HG03025 (cell line): ENCODE data around the gene NPR2.

ENCODE experiments used
- ATAC-seq: cut with Tn5 transposase; IDR thresholded peaks from one replicate; pipeline ENCODE4 v1.9.1; 2021; ENCODE audit warnings: mild to moderate bottlenecking, moderate library complexity; ENCODE audit not compliant: unreplicated experiment, low FRiP score

NPR2 gene

DNA sequence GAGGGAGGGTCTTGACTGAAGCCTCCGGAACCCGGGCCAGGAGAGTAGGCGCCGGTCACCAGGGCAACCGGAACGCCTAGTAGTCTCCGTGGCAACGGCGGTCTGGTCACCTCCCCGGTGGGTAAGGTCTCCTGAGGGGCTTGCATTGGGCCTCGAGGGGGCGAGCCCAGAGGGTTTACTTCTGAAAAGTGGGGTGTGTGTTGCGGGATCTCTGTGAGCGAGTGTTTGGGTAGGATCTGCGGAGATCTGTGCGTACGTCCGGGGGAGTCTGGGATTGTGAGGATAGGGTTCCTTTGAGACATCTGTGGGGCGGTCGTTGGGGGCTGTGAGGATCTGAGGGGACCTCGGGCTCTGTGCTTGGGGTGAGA is 37.3 kb downstream of the NPR2 start, which contains the start of gene FAM221B:
Gene FAM221B (minus strand): TSS at position 17 of the 368 bp plus-strand sequence. CDS start 2,571 bp downstream, outside the sequence.
- ATAC-seq, result no peak

DNA sequence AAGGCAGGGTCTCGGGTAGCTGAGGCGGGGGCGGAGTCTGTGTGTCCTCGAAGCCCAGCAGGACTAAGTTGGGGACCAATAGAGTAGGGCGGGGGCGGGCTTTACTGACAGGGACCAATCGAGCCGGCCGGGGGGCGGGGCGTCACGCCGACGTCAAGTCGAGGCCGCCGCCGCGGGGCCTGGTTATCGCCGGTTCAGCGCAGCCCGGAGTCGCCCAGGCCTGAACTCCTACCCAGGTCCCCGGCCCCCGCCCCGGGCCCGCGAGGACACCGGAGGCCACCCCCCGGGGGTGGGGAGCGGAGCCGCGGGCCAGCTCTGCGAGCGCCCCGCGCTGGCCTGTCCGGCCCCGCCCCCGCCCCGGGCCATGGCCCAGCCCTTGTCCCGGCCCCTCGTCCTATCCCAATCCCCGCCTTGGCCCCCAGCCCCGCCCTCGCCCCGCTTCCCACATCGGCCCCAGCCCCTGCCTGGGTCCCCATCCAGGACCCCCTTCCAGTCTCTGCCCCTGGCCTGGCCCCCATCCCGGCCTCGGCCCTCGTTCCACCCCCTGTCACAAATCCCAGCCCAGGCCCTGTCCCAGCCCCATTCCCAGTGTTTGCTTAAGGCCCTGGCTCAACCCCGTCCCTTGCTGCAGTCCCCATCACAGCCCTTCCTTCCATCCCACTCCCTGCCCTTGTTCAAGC is 37.8 kb downstream of the NPR2 start, which contains the start of gene TMEM8B:
Gene TMEM8B (plus strand): TSS at position 145 of the 680 bp plus-strand sequence. CDS start 220 bp downstream, at position 365.
- ATAC-seq, result peak; percentile 63

DNA sequence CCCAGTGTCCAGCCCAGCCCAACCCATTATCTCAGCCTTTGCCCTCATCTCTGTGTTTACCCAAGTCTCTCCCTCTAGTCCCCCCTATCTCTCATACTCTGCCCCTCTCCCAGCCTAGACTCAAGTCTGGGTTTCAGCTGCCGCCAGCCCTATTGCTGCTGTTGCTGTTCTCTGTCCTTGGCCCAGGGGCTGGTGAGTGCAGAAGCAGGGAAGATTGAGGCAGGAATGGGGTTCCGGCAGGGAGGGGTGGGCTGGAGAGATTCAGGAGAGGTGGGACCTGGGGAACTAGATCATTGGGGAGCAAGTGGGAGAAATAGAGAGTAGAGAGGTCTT is 38.3 kb downstream of the NPR2 start:
- ATAC-seq, result no peak

DNA sequence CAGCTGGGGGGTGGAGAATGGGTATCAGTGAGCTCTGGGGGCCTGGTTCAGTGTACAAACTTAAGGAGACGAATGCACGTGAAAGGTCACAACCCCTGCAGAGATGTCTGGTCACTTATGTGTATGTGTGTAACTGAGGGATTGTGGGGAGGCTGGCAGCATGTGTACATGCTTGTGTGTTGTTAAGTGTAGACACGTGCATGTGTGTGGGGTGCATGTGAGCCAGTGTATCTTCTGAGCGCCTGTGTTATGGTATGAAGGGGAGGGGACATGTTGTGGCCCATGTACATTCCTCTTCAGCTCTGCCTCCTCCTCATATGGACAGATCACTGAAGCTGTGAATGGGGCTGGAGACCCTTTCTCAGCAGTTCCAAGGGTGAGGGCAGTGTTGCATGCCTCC is 39.6 kb downstream of the NPR2 start:
- no peak for ATAC-seq

DNA sequence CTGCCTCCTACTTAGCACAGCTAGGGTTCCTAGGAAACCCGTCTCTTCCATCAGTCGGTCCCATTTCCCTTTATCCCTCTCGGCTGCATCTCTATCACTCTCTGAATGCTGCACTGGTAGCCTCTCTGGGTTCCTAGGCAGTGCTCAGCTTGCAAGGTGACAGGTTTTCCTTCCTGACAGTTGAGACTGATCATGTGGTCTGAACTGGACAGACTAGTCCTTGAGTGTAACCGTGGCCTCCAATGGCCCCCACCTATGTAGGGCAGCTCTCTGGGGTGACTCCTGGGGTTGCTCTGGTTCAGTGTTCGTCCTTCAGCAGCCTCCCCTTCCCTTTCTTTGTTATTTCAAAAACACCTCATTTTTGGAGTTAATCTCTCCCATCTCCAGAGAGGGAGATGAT is 41.4 kb downstream of the NPR2 start:
- ATAC-seq, result no peak

DNA sequence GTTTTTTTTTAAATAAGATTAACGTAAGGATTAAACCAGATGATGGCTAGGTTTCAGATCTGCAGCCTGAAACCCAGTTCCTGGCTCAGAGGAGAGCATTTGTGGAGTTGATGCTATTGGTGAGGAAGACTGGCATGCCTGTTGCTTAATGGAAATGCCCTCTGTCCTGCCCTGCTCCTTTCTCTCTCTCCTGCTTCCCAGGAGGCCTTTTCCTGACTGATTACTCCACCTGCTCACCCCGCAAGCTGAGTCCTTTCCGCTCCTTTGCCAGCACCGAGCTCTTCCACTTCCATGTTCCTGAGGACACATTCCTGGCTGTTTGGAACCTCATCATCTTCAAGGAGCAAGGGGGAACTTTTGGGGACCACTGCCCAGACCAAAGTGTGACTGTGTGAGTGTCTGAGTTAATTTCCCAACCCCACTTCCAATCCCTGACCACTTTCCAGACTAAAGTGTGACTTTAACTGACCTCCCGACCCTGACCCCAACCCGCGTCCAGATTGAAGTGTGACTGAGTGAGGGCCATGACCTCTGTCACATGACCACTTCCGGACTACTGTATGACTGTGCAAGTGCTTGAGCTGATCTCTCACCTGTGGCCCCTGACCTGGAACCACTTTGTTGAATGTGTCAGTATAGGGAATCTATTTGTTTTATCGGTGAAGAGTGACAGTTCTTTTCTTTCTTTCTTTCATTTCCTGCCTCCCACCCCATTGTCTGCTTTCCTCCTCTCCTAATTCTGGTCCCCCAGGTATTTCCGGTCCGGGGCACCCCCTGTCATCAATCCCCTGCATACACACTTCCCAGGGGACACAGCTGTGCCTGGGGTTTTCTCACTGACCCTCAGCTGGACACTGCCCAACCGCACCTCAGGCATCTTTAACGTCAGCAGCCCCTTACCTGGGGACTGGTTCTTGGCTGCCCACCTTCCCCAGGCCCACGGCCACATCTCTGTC is 43.1 kb downstream of the NPR2 start:
- no peak for ATAC-seq

DNA sequence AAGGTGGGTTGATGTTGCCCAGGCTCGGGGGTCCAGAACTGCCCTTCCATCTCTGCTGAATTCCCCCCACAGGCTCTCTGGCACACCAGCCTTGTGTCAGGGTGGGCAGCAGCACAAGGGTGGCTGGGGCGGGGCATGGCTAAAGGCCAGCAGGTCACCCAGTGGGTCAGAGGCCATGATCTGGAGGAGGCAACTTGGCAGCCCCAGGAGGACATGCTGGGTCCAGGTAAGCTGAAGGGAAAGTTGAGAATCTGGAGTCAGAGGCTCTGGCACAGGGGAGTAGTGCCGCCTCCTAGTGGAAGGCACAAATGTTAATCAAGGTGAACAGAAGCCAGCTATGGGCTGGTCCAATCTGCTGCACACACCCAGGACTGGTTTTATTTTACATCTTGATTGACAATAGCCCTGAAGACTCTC is 43.8 kb downstream of the NPR2 start:
- ATAC-seq, result no peak

DNA sequence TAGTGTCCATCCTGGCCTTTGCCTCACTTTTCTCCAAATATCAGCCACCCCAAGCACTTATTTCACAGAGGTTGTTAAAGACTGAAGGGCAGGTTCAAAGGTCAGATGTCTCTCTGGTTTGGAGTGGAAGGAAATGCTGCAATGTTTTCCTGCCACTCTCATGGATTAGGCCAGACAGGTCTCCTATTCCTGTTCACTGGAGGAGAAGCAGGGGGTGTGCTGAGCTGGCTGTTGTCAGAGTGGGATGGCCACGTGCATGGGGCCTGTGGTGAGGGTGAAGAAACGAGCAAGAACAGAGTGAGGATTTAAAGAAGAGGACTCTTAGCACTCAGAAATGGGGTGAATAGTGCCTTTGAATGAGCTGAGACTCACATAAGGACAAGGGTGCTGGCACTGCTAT is 44.4 kb downstream of the NPR2 start:
- no peak for ATAC-seq

DNA sequence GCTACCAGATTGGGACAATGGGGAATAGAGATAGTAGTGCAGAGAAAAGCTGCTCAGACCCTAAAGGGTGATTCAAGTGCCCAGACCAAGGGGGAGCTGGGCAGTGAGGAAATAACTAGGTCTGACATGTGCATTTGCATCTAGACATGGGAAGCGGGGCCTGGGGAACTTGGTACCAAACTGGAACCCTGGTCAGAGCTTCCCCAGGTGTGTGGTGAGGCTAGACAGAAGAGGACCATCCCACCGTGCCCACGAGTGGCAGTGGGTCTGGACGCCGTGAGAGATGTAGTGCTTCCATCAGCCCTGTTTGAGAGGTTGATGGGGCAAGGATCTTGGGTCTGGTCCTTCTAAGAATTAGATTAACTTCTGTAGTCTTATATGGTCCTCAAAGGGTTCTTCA is 45.2 kb downstream of the NPR2 start:
- no peak for ATAC-seq

DNA sequence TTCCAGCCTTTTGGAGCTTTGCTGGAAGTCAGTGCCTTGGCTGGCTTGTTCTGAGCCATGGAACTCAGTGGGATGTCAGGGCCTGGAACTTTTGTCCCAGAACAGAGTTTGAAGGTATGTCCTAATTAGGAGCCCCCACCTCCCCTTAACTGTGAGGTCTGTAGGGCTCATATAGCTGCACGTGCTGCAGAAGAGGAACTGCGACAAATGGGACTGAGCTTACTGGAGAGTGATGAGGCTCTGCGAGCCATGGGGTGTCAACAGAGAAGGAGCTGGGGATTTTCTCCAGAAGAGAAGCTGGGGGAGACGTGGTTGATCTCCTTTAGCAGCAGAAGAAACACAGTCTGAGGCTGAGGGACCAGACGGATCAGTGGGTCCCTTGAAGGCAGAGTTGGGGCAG is 48.5 kb downstream of the NPR2 start:
- no peak for ATAC-seq

DNA sequence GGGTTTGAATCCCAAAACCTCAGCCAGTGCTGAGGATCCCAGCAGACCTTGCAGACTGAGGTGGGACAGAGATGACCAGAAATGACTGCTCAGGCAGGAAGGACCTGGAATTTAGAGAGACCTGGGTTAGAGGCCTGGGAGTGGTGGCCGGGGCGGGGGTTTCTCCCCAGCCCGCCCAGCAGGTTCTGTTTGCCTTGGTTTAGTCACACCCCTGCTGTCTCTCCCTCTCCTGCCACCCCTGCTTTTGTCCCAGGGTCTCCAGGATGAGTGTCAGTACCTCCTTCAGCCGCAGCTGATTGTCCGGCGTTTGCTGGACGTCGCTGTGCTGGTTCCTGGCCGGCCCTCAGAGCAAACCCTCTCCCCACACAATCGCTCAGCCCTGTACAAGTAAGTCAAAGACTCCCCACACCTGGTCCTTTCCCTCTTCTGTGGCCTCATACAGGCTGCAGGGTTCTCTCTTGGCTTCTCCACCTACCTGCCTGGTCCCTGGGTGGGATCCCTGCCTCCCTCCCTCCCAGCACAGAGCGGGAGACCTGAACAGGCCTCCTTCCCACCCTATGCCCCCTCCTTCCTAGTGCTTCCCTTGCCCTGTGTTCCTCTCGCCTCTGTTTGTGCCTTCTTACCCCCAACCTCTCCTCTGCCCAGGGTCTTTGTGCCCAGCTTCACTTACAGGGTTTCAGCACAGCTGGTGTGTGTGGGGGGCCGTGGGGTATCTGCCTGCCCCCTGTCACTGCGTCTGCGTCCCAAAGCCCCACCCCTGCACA is 49.7 kb downstream of the NPR2 start:
- no peak for ATAC-seq

DNA sequence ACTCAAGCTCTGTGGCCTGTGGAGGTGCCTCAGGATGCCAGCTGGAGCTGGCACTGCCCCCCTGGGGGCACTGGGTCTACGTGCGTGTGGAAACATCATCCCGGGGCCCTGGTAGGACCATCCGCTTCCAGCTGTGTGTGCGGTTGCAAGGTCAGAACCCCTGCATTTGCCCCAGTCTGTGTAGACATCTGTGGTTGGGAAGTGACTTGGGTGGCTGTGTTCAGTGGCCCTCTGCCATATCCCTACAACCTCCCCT is 50.2 kb downstream of the NPR2 start:
- no peak for ATAC-seq

DNA sequence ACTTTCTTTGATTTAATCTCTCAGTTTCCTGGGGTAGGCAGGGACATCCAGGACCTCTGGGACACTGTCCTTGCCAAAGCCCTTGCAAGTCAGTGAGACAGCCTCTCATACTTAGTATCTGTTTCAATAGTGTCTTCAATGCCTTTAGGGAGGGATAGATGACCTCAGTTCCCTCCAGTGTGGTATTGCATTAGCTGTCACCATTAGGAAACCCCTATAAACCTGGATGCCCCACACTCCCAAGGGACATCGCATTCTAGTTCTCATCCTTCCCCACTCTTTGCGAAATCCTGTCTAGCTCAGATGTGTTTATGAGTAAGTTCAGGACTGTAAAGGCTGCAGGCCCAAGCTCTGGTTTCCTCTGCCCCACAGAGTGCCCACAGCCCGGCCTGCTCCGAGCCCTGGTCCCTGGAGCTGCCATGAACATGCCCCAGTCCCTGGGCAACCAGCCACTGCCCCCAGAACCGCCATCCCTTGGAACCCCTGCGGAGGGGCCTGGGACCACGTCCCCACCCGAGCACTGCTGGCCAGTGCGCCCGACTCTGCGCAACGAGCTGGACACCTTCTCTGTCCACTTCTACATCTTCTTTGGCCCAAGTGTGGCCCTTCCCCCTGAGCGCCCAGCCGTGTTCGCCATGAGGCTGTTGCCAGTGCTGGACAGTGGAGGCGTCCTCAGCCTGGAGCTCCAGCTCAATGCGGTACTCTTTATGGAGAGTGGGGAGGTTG is 50.8 kb downstream of the NPR2 start:
- ATAC-seq, result no peak

DNA sequence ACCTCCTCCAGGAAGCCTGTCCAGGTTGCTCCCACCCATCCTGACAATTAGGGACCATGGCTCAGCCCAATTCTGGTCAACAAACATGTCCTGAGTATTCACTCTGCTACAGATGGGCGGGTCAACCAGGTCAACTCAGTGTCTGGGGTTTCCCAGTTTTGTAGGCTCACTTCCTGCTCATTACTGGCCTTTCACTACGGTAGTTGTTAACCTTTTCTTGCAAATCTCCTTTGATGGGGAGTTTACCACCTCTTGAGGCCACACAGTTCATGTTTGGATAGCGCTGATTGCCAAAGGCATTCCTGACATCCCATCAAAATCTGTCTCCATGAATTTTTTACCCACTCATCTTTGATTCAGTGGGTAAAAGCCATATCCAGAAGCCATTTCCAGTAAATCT is 51.4 kb downstream of the NPR2 start:
- ATAC-seq, result peak; percentile 53

DNA sequence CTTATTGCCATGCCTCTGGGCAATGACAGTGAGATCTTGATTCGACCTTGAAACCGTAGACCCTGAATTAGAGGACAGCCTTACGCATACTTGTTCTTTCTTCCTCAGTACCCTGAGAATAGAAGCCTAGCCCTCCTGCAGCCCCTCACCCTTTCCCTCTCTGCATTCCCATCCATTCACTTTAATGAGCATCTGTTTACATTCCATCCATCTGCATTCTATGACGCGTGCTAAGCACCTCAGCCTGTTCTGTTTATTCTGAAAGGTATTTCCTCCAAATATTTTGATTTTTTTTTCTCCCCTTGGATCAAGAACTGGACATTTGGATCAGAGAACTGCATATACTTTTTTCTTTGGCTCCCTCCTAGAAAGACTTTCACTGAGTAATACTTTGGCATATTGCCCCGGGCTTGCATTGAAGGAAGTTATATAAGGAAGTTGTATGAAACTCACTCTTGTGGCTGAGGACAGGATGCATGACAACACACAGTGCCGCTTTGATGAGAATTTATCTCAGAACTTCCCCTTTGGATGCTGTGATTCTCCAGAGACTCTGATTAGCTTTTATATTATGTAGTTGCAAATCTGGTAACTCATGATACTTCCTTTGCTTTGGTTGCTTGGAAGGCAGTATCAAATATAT is 53.4 kb downstream of the NPR2 start:
- no peak for ATAC-seq

DNA sequence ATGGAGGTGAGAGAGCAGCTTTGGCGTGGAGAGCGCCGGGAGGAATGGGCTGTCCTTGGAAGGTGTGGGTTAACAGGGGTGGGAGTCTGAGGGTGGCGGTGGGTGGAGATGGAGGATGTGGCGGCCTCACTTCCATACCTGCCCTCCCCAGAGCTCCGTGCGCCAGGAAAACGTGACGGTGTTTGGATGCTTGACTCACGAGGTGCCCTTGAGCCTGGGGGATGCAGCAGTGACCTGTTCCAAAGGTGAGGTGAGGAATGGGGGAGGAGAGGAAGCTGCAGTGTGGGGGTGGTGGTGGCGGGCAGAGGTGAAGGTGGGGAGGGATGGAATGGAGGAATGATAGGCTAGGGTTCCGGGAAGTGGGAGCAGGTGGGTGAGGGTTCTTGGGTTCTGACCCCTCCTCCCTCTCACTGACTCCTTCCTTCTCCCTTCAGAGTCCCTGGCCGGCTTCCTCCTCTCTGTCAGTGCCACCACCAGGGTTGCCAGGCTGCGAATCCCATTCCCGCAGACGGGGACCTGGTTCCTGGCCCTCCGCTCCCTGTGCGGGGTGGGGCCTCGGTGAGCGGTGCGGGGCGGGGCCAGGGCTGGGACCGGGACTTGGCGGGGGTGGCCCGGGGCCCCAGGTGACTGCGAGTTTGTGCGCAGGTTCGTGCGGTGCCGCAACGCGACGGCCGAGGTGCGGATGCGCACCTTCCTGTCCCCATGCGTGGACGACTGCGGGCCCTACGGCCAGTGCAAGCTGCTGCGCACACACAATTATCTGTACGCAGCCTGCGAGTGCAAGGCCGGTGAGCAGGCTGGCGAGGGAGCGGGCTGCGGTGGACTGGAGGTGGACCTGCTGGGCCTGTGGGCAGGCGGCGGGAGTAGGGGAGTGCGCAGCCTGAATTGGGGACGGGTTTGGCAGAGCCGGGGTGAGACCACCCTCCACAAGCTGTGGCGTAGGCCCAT is 54.7 kb downstream of the NPR2 start:
- no peak for ATAC-seq

DNA sequence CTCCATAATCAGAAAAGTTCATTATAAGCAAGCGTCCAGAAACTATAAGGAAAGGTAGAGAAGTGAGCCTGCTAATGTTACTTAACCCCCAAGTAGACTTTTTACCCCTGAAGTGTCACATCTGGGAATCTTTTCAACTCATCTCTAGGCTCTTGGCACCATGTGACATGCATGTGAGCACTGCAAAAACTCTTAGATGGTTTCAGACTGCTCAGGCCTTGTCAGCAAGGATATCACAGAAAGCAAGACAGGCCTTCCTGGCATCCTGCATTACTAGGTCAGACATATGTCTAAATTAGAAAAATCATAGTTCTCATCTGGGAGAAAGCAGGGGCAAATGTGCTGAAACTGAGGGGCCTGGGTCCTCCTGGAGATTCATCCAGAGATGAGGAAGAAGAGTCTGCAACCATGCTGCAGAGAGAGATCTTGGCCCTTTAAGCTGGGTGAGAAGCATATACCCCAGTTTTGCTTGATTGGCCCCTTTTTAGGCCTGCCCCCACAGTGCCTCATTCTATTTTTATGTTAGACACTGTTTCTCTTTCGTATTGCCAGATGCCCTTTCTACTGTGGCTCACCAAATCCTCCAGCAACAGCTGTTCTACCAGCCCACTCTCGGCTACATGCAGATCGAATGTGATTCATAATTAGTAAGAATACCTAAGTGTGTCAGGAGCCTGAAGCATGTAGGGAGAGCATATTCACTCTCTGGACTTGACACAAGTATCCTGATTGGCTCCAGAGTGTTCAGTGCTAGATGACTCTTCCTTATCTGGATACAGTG is 56.6 kb downstream of the NPR2 start:
- ATAC-seq, result peak; percentile 92

DNA sequence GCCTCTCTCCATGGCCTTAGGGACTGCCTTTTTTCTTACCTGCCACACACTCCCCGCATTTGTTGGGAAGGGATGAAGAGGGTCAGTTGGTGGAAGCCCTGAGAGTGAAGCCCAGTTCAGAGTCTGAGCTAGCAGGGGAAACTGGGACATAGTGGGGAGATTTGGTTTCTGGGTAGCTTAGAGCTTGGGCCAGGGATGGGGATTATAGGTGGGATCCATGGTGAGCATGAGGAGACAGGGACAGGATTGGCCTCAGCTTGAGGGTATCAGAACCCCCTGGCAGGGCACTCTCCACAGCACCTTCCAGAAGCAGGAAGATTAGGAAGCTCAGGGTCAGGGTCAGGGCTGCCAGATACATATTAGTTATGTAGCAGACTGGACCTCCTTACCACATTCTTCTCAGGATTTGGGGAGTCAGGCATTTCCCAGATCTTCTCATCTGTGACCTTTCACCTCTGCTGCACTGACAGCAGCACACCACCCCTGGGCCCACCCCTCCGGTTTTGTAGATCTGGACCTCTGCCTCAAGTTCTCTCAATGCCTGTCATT is 61.0 kb downstream of the NPR2 start:
- ATAC-seq, result no peak
